Fibroblast of mammary gland (primary cell): Measurements from ENCODE around the gene BOD1.

ENCODE experiments used
- DNase-seq: peaks from one replicate; pipeline ENCODE4 v3.0.0-alpha.2; 2010; ENCODE audit warnings: low read depth
- H3K4me3 ChIP-seq: 2 replicates; pipeline ENCODE4 v1.5.1; 2011; ENCODE audit warnings: low read depth, mild to moderate bottlenecking, low read length, moderate library complexity; ENCODE audit not compliant: control insufficient read depth
- CTCF ChIP-seq: conservative IDR thresholded peaks from 2 replicates; pipeline ENCODE4 v1.5.1; 2011; ENCODE audit warnings: low read depth, low read length, inconsistent platforms; ENCODE audit not compliant: control insufficient read depth, insufficient read depth

The BOD1 gene

GRCh38 chr5:173620784-173621183, 4.3 kb upstream of the BOD1 start:
- no peak overlapping the region for H3K4me3 ChIP-seq
- TF ChIP-seq CTCF: no peak
- DNase-seq: no peak

- TF ChIP-seq CTCF: peak; percentile 75
- DNase-seq: peak; percentile 62
- H3K4me3 ChIP-seq: no peak overlapping the region
Observed at GRCh38 chr5:173618927-173619519, 2.6 kb upstream of the BOD1 start.

GRCh38 chr5:173615884-173616576, 420 bp downstream of the BOD1 start:
- TF ChIP-seq CTCF: peak; percentile 73
- peak; percentile 79 for DNase-seq
- H3K4me3 ChIP-seq: peak overlapping the region; percentile 78

GRCh38 chr5:173614591-173614990, 1.9 kb downstream of the BOD1 start:
- H3K4me3 ChIP-seq: peak overlapping the region; percentile 78

GRCh38 chr5:173613433-173614159, 2.9 kb downstream of the BOD1 start:
- H3K4me3 ChIP-seq: no peak overlapping the region
- no peak for TF ChIP-seq CTCF
- DNase-seq: no peak

More at GRCh38 chr5:173614591-173614990, 1.9 kb downstream of the BOD1 start:
- no peak for TF ChIP-seq CTCF
- no peak for DNase-seq

GRCh38 chr5:173612948-173613347, 3.5 kb downstream of the BOD1 start:
- no peak for TF ChIP-seq CTCF
- peak; percentile 73 for DNase-seq
- H3K4me3 ChIP-seq: no peak overlapping the region
